HL-60 (cell line): ENCODE measurements around the gene HOXA7.

ENCODE experiments used
- CTCF ChIP-seq: IDR thresholded peaks from one replicate; pipeline ENCODE4 v1.5.1; 2011; ENCODE audit warnings: low read length, control low read depth, inconsistent platforms; ENCODE audit not compliant: insufficient read depth
- GABPA ChIP-seq: IDR thresholded peaks from 2 replicates; pipeline ENCODE4 v1.6.1; 2012; ENCODE audit warnings: low read depth

DNA sequence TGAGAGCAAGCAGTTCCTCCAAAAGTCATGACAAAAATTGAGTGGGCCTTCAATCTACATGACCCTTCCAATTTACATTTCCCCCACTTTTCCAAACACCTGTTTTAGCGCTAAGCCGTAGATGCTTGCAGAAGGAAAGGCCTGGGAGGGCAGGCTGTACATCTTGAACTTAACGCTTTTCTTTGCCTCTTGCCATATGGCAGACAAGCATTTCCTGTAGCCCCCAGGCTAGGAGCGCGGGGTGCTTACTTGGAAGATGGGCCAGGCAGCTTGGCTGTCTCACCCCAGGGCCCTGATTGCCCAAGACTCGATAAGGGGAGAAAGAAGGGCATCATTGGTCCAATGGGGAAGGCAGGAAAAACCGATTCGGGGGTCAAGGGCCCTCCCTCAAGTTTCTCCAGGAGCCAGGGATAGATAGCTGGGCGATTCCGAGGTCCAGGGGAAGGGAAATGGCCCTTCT lies 15.9 kb upstream of the HOXA7 start:
- TF ChIP-seq GABPA (no peak), CTCF (no peak)
